Colonic mucosa (tissue), 4 donors: Measurements from ENCODE around the gene CHMP5. TPM values are rescaled to one million over a fixed set of nuclear protein-coding genes. Genes with fewer than 3 reads are reported as not detected.
A peak's percentile ranks its signal among the peaks of the same experiment; 100 is the strongest.

Experiments
- DNase-seq: peaks from one replicate; pipeline ENCODE4 v3.0.0-alpha.2; 2020
- H3K27ac ChIP-seq: fragments of 200-600 bp; one replicate; pipeline ENCODE4 v1.8.0; 2021
- H3K27me3 ChIP-seq: fragments of 200-600 bp; one replicate; pipeline ENCODE4 v1.8.0; 2021
- H3K36me3 ChIP-seq: fragments of 200-600 bp; one replicate; pipeline ENCODE4 v1.8.0; 2021
- H3K4me1 ChIP-seq: fragments of 200-600 bp; one replicate; pipeline ENCODE4 v1.8.0; 2021; ENCODE audit warnings: mild to moderate bottlenecking
- H3K4me3 ChIP-seq: fragments of 200-600 bp; one replicate; pipeline ENCODE4 v1.8.0; 2021
- H3K9ac ChIP-seq, 2 donors: one replicate each; pipeline ENCODE4 v1.7.0; 2013; ENCODE audit warnings: control low read depth in 2 of 2, low read depth in 2 of 2, low read length in 2 of 2
- H3K9me3 ChIP-seq: fragments of 200-600 bp; one replicate; pipeline ENCODE4 v1.8.0; 2021
- CTCF ChIP-seq: fragments of 200-600 bp; IDR thresholded peaks from one replicate; pipeline ENCODE4 v1.8.0; 2022; ENCODE audit warnings: antibody characterized with exemption, mild to moderate bottlenecking
- intact Hi-C: fragments of 100-400 bp; cut with DNase I; formaldehyde crosslinking; loops from one replicate; pipeline ENCODE4 v1.14.1; 2022
- total RNA-seq, 2 donors: library from RNA; stranded (reverse); fragmentation: NEBNext Ultra II Directional in 1 of 2; extraction: Animal tissue kit (Norgen Biotek cat#: 25700) in 1 of 2; gene quantifications; one replicate each; pipeline ENCODE4 v1.2.1, GENCODE V29; 2021
- donor health status: healthy.
- donor health status: DM: no; HTN: no; CAD: no.
- donor health status: DM: no; HTN: no; CAD: no.

The CHMP5 gene
- total RNA-seq, 2 donors from 2014 or later, result 60.3 to 97.0 TPM

GRCh38 chr9:33289496-33289895 lies 24.6 kb downstream of the CHMP5 start:
- peaks cover 7% of the 10 kb centered on the region for H3K4me1 ChIP-seq
- peak overlapping the region; percentile 72 to 96 for H3K9ac ChIP-seq
- intact Hi-C loops, result loop anchor here (5.0 kb wide), 1 partner anchor 173 kb away; no protein-coding TSS in a partner anchor
- no peaks in the 10 kb centered on the region for H3K36me3 ChIP-seq
- no peak for TF ChIP-seq CTCF
- peak overlapping the region; percentile 78 for H3K4me3 ChIP-seq
- H3K27ac ChIP-seq, result peak overlapping the region; percentile 97
- no peak for DNase-seq
- no peaks in the 10 kb centered on the region for H3K9me3 ChIP-seq
- no peaks in the 10 kb centered on the region for H3K27me3 ChIP-seq

- peaks cover 7% of the 10 kb centered on the region for H3K4me1 ChIP-seq
- H3K27ac ChIP-seq, result peak overlapping the region; percentile 97
- peak overlapping the region; percentile 78 for H3K4me3 ChIP-seq
- no peaks in the 10 kb centered on the region for H3K27me3 ChIP-seq
- intact Hi-C loops, result loop anchor here (5.0 kb wide), 1 partner anchor 172 kb away; no protein-coding TSS in a partner anchor
- no peaks in the 10 kb centered on the region for H3K36me3 ChIP-seq
- no peaks in the 10 kb centered on the region for H3K9me3 ChIP-seq
- no peak for TF ChIP-seq CTCF
- H3K9ac ChIP-seq, result peak overlapping the region; percentile 80 to 96
- no peak for DNase-seq
Observed at GRCh38 chr9:33289936-33290246, 25.0 kb downstream of the CHMP5 start.

- Histone ChIP-seq H3K27ac (peak within 1 kb of the TSS; percentile 97), H3K27me3 (no peaks in the 10 kb centered on the region), H3K9me3 (no peaks in the 10 kb centered on the region), H3K4me1 (peaks cover 7% of the 10 kb centered on the region), H3K4me3 (peak within 1 kb of the TSS; percentile 78), H3K9ac (peak within 1 kb of the TSS; percentile 96 to 100), H3K36me3 (no peaks in the 10 kb centered on the region)
- TF ChIP-seq CTCF, result no peak
- peak; percentile 98 for DNase-seq
- intact Hi-C loops, result no loop called here
Observed at GRCh38 chr9:33290247-33291030, 25.6 kb downstream of the CHMP5 start, which contains the start of gene NFX1. Gene NFX1, plus strand, starts transcription at chr9:33290516. Its CDS starts 57 bp downstream, at chr9:33290573.

GRCh38 chr9:33291031-33291397 lies 26.2 kb downstream of the CHMP5 start:
- Histone ChIP-seq H3K4me1 (peaks cover 8% of the 10 kb centered on the region), H3K36me3 (no peaks in the 10 kb centered on the region), H3K4me3 (peak overlapping the region; percentile 78), H3K9me3 (no peaks in the 10 kb centered on the region), H3K27ac (peak overlapping the region; percentile 97), H3K27me3 (no peaks in the 10 kb centered on the region), H3K9ac (peak overlapping the region; percentile 96 to 100)
- no peak for TF ChIP-seq CTCF
- no peak for DNase-seq
- intact Hi-C loops, result no loop called here

- Histone ChIP-seq H3K4me1 (peaks cover 17% of the 10 kb centered on the region), H3K27ac (no peak overlapping the region), H3K36me3 (no peaks in the 10 kb centered on the region), H3K9ac (no peak overlapping the region), H3K27me3 (no peaks in the 10 kb centered on the region), H3K9me3 (no peaks in the 10 kb centered on the region), H3K4me3 (no peak overlapping the region)
- no peak for TF ChIP-seq CTCF
- intact Hi-C loops, result no loop called here
- no peak for DNase-seq
Observed at GRCh38 chr9:33291901-33292300, 27.1 kb downstream of the CHMP5 start.
